ENCODE data around the gene ARPP21.

GRCh38 chr3:35664460-35664919 lies 25.2 kb downstream of the ARPP21 start:
- TF ChIP-seq CTCF (IDR thresholded peaks at IDR 0.05; ENCODE audit: low read depth, low read length) (no peak), EZH2phosphoT487 (IDR thresholded peaks at IDR 0.05; ENCODE audit: low read depth) (no peak)
